ENCODE results near the gene SP4.

DNA sequence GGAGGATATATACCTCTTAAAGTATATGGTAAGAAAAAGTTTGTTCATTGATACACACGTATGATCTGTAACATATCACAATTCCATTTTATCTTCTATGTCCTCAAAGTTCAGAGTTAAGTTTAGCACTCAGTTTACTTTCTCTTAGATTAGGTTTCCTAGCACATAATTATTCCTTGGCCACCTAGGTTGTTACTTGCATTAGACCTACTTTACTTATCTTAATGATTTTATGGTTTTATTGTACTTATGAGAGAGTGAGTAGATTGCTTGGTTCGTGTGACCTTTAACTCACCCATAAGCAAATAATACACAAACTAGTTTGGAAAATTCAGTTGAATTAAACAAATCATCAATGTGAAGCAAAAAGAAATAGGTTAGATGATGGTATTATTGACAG is 33.9 kb upstream of the SP4 start:
- TF ChIP-seq, protein P1, sequence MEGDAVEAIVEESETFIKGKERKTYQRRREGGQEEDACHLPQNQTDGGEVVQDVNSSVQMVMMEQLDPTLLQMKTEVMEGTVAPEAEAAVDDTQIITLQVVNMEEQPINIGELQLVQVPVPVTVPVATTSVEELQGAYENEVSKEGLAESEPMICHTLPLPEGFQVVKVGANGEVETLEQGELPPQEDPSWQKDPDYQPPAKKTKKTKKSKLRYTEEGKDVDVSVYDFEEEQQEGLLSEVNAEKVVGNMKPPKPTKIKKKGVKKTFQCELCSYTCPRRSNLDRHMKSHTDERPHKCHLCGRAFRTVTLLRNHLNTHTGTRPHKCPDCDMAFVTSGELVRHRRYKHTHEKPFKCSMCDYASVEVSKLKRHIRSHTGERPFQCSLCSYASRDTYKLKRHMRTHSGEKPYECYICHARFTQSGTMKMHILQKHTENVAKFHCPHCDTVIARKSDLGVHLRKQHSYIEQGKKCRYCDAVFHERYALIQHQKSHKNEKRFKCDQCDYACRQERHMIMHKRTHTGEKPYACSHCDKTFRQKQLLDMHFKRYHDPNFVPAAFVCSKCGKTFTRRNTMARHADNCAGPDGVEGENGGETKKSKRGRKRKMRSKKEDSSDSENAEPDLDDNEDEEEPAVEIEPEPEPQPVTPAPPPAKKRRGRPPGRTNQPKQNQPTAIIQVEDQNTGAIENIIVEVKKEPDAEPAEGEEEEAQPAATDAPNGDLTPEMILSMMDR (IDR thresholded peaks at IDR 0.05): no peak
- TF ChIP-seq POLR2A (IDR thresholded peaks at IDR 0.05): no peak

All from uterus (tissue), 2 donors.